Tibial artery (tissue), 4 donors: Measurements from ENCODE around the gene DYRK1A.
A peak's percentile ranks its signal among the peaks of the same experiment; 100 is the strongest.

ENCODE experiments used
- DNase-seq, 2 donors: peaks; one replicate each; pipeline ENCODE4 v3.0.0-alpha.2; 2019
- H3K27ac ChIP-seq, 2 donors: fragments of 200-600 bp; sonication (generic) in 1 of 2; 1 replicate in 1 of 2; 2 replicates in 1 of 2; pipeline ENCODE4 v1.5.1; 2018 to 2019; ENCODE audit warnings: mild to moderate bottlenecking in 1 of 2
- H3K27me3 ChIP-seq, 2 donors: fragments of 200-600 bp; sonication (generic) in 1 of 2; one replicate each; pipeline versions ENCODE4 v1.5.1 to v1.6.0; 2016 to 2019
- H3K36me3 ChIP-seq, 3 donors: fragments of 200-600 bp; sonication (generic) in 2 of 3; one replicate each; pipeline ENCODE4 v1.5.1; 2016 to 2019; ENCODE audit warnings: mild to moderate bottlenecking in 2 of 3
- H3K4me1 ChIP-seq, 4 donors: fragments of 200-600 bp; sonication (generic) in 2 of 4; 1 replicate in 3 of 4; 2 replicates in 1 of 4; pipeline ENCODE4 v1.5.1; 2016 to 2019
- H3K4me3 ChIP-seq, 2 donors: fragments of 200-600 bp; sonication (generic) in 1 of 2; 1 replicate in 1 of 2; 2 replicates in 1 of 2; pipeline ENCODE4 v1.5.1; 2018 to 2019; ENCODE audit warnings: mild to moderate bottlenecking in 2 of 2
- H3K9me3 ChIP-seq, 3 donors: fragments of 200-600 bp; sonication (generic) in 1 of 3; one replicate each; pipeline ENCODE4 v1.5.1; 2016 to 2019
- intact Hi-C: fragments of 100-400 bp; cut with DNase I; formaldehyde crosslinking; loops from one replicate; pipeline ENCODE4 v1.15.0; 2023; ENCODE audit warnings: low total_unique reads
- TF ChIP-seq, protein P1 (sequence below), 2 experiments: fragments of 200-600 bp in 1 of 2; fragments of 450-650 bp in 1 of 2; IDR thresholded peaks; one replicate each; pipeline ENCODE4 v1.5.1; 2017 to 2019; ENCODE audit warnings: antibody characterized with exemption in 2 of 2, mild to moderate bottlenecking in 1 of 2, moderate library complexity in 1 of 2

The DYRK1A gene

GRCh38 chr21:37532868-37533780, 166.6 kb downstream of the DYRK1A start:
- TF ChIP-seq, protein P1, sequence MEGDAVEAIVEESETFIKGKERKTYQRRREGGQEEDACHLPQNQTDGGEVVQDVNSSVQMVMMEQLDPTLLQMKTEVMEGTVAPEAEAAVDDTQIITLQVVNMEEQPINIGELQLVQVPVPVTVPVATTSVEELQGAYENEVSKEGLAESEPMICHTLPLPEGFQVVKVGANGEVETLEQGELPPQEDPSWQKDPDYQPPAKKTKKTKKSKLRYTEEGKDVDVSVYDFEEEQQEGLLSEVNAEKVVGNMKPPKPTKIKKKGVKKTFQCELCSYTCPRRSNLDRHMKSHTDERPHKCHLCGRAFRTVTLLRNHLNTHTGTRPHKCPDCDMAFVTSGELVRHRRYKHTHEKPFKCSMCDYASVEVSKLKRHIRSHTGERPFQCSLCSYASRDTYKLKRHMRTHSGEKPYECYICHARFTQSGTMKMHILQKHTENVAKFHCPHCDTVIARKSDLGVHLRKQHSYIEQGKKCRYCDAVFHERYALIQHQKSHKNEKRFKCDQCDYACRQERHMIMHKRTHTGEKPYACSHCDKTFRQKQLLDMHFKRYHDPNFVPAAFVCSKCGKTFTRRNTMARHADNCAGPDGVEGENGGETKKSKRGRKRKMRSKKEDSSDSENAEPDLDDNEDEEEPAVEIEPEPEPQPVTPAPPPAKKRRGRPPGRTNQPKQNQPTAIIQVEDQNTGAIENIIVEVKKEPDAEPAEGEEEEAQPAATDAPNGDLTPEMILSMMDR (IDR thresholded peaks at IDR 0.05) = peak in 1 of 2 experiments; percentile 11
- Histone ChIP-seq H3K9me3 (peaks cover 0 to 14% (median 5%) of the 10 kb centered on the region in 3 donors), H3K4me1 (peaks cover 0 to 37% (median 24%) of the 10 kb centered on the region in 4 donors), H3K27ac (peak overlapping the region in 1 of 2 donors; percentile 74), H3K27me3 (no peaks in the 10 kb centered on the region), H3K4me3 (no peak overlapping the region), H3K36me3 (no peaks in the 10 kb centered on the region)
- DNase-seq = peak in 1 of 2 donors; percentile 84
- intact Hi-C loops = no loop called here

GRCh38 chr21:37534431-37534830, 167.9 kb downstream of the DYRK1A start:
- no peaks in the 10 kb centered on the region for H3K27me3 ChIP-seq
- TF ChIP-seq, protein P1 (IDR thresholded peaks at IDR 0.05) = no peak
- no peak overlapping the region for H3K4me3 ChIP-seq
- H3K36me3 ChIP-seq = no peaks in the 10 kb centered on the region
- H3K9me3 ChIP-seq = peaks cover 0 to 14% (median 5%) of the 10 kb centered on the region in 3 donors
- peaks cover 0 to 37% (median 24%) of the 10 kb centered on the region in 4 donors for H3K4me1 ChIP-seq
- no peak overlapping the region for H3K27ac ChIP-seq
- DNase-seq = no peak
- intact Hi-C loops = no loop called here

DNA sequence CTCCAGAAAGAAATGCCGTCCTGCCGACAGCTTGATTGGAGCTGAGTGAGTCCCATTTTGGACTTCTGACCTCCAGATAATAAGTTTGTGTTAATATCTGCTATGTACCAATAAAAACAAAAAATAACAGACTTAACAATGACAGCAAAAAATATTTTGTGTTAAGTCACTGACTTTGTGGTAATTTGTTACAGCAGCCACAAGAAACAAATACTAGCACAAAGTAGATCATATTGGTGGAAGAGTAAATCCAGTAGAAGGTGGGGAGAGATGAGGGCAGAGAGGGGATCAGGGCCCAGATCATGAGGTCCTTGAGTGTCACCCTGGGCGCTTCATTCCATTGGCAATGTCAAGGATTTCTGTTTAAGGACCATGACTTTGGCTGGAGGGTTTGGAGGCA, 168.6 kb downstream of the DYRK1A start:
- TF ChIP-seq, protein P1 (IDR thresholded peaks at IDR 0.05) = no peak
- Histone ChIP-seq H3K4me1 (peaks cover 0 to 34% (median 24%) of the 10 kb centered on the region in 4 donors), H3K27ac (no peak overlapping the region), H3K4me3 (no peak overlapping the region), H3K9me3 (peaks cover 0 to 14% (median 5%) of the 10 kb centered on the region in 3 donors), H3K36me3 (no peaks in the 10 kb centered on the region), H3K27me3 (no peaks in the 10 kb centered on the region)
- no peak for DNase-seq
- intact Hi-C loops = no loop called here

- no peaks in the 10 kb centered on the region for H3K27me3 ChIP-seq
- no peak overlapping the region for H3K27ac ChIP-seq
- no peaks in the 10 kb centered on the region for H3K36me3 ChIP-seq
- no peak for DNase-seq
- peaks cover 0 to 29% (median 20%) of the 10 kb centered on the region in 4 donors for H3K4me1 ChIP-seq
- peaks cover 0 to 14% (median 5%) of the 10 kb centered on the region in 3 donors for H3K9me3 ChIP-seq
- no peak overlapping the region for H3K4me3 ChIP-seq
- TF ChIP-seq, protein P1 (IDR thresholded peaks at IDR 0.05) = no peak
- intact Hi-C loops = no loop called here
These were observed 169.1 kb downstream of the DYRK1A start for GRCh38 chr21:37535672-37536071.

DNA sequence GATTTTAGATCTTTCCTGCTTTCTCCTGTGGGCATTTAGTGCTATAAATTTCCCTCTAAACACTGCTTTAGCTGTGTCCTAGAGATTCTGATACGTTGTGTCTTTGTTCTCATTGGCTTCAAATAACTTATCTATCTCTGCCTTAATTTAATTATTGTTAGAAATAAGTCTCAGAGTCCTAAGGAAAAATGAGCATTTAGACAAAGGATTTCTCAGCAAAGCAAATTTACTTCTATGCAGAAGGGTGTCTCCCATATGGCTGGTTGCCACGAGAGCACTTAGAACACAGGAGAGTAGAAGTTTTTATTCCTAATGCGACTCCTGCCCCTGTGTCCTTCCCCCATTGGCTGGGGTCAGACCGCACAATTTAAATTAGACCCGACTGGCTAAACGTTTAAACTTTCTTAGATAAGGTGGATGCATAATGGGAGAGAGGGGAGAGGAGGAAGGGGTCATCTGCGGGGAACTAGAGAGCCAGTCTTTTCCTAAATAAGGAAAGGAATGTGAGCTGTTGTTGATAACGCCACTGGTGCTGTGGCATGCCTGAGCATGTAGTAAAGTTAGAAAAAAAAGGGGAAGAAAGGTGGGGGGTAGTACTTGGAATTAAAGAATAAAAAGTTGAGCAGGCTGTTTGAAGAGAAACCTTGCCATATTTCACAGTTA, 170.2 kb downstream of the DYRK1A start:
- intact Hi-C loops = no loop called here
- no peak for DNase-seq
- H3K27me3 ChIP-seq = no peaks in the 10 kb centered on the region

More for the DNA sequence above, 170.2 kb downstream of the DYRK1A start:
- peaks cover 0 to 14% (median 5%) of the 10 kb centered on the region in 3 donors for H3K9me3 ChIP-seq
- peaks cover 0 to 18% (median 9%) of the 10 kb centered on the region in 4 donors for H3K4me1 ChIP-seq
- TF ChIP-seq, protein P1 (IDR thresholded peaks at IDR 0.05) = no peak
- H3K36me3 ChIP-seq = no peaks in the 10 kb centered on the region
- H3K27ac ChIP-seq = no peak overlapping the region
- H3K4me3 ChIP-seq = no peak overlapping the region
